C4-2B (cell line): Measurements from ENCODE around the gene DYRK1A.

Experiments used
- ZFX ChIP-seq: fragments of 450-650 bp; IDR thresholded peaks from 2 replicates; pipeline ENCODE4 v1.6.1; 2017
- TF ChIP-seq, protein P1 (sequence below): fragments of 450-650 bp; conservative IDR thresholded peaks from 2 replicates; pipeline ENCODE4 v1.5.1; 2017; ENCODE audit warnings: mild to moderate bottlenecking

DNA sequence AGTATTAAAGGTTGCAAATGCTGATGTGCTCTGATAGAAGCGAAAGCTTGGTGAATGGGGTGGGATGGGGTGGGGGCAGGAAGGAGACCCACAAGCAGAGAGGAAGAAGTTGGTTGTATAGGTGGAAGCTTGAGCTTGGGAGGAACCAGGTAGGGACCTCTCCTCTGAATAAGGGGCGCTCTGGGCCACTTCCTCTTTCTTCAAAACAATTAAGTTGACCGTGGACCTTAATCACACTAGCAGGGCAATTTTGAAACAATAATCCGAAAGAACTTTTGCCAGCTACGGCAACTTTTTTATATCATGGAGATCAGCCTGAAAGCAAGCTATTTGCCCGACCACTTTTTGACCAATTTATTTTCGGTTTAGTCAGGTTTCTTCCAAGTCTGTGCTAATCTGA lies 1.9 kb upstream of the DYRK1A start:
- TF ChIP-seq, protein P1, sequence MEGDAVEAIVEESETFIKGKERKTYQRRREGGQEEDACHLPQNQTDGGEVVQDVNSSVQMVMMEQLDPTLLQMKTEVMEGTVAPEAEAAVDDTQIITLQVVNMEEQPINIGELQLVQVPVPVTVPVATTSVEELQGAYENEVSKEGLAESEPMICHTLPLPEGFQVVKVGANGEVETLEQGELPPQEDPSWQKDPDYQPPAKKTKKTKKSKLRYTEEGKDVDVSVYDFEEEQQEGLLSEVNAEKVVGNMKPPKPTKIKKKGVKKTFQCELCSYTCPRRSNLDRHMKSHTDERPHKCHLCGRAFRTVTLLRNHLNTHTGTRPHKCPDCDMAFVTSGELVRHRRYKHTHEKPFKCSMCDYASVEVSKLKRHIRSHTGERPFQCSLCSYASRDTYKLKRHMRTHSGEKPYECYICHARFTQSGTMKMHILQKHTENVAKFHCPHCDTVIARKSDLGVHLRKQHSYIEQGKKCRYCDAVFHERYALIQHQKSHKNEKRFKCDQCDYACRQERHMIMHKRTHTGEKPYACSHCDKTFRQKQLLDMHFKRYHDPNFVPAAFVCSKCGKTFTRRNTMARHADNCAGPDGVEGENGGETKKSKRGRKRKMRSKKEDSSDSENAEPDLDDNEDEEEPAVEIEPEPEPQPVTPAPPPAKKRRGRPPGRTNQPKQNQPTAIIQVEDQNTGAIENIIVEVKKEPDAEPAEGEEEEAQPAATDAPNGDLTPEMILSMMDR: no peak
- TF ChIP-seq ZFX: no peak
